Stimulated activated naive CD4-positive, alpha-beta T cell treated with Interleukin-2 at 50 U/mL for 16 hours (primary cell): ENCODE data around the gene ATP6V1G1.
"Not testable (repeated sequence)": the region's sequence is repeated elsewhere in the genome, so short reads cannot be mapped to it uniquely, and the experiment has no call there.

Experiments
- DNase-seq: peaks from one replicate; lab custom pipeline; 2025; lab: John Stamatoyannopoulos, UW

Gene ATP6V1G1

DNA sequence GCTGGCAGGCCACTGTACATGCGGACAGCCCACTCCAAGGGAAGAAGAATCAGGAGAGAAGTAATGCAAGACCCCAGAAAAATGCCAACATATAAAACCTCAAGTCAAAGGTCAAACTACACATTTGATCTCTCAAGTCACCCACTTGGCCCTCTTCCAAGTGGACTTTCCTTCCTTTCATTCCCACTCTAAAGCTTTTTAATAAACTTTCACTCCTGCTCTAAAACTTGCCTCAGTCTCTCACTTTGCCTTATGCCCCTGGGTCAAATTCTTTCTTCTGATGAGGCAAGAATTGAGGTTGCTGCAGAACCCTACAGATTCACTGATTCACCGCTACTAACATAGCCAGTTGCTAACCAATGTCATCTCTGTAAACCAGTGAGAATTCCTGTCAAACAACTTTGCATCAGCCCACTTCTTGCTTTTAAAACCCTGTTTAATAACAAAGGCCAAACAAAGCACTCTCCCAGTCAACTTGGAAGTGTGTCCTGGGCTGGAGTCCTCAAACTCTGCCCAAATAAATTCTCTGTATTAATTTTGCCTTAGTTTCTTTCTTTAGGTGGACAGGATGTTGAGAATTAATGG, 6.9 kb upstream of the ATP6V1G1 start:
- DNase-seq, result no peak

DNA sequence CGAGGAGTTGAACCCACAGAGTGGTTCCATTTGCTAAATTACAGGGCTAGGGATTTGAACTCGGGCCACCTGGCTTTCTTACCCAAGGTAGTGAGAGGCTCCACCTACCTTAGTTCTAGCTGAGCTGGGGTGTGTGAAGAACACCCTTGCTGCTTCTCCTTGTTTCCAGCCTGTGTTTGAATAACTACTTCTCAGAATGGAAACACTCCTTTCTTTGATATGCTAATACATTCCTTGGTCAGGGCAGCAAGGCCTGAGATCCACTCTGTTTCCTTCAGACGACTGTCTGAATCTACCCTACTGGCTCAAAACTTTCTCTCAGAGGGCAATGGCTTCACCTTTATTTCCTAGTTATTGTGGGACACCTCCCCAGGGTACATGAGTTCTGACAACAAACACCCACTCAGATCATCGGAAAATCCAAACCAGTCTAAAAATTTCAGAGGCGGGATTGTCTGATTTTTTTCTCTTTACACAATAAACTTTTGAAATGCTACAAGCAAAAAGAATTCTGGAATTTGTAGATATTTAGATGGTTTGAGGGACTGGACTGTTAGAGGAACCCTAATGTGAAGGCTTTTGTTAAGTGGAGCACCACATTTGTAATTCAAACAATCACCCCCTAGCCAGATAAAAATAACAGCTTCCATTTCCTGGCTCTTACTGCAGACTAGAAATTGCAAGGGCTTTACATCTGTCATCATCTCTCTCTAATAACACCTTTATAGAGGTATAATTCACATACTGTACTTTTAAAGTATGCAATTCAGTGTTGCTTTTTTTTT, 4.0 kb upstream of the ATP6V1G1 start:
- no peak for DNase-seq

DNA sequence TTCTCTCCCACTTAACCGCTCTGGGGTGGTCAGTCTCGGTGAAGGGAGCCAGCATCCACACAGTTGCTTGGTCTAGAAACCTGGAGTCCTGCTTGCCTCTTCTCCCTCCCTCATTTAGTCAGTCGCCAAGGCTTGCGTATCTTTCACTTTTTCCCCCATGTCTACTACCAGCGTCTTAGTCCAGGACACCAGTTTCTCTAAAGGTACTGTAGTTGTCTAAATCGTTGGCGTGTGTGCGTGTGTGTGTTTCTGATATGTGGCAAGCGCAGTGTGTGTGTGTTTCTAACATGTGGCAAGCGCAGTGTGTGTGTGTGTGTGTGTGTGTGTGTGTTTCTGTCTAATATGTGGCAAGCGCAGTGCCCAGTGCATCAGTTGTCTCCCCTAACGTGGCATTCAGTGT, 641 bp downstream of the ATP6V1G1 start:
- DNase-seq, result peak; percentile 7

DNA sequence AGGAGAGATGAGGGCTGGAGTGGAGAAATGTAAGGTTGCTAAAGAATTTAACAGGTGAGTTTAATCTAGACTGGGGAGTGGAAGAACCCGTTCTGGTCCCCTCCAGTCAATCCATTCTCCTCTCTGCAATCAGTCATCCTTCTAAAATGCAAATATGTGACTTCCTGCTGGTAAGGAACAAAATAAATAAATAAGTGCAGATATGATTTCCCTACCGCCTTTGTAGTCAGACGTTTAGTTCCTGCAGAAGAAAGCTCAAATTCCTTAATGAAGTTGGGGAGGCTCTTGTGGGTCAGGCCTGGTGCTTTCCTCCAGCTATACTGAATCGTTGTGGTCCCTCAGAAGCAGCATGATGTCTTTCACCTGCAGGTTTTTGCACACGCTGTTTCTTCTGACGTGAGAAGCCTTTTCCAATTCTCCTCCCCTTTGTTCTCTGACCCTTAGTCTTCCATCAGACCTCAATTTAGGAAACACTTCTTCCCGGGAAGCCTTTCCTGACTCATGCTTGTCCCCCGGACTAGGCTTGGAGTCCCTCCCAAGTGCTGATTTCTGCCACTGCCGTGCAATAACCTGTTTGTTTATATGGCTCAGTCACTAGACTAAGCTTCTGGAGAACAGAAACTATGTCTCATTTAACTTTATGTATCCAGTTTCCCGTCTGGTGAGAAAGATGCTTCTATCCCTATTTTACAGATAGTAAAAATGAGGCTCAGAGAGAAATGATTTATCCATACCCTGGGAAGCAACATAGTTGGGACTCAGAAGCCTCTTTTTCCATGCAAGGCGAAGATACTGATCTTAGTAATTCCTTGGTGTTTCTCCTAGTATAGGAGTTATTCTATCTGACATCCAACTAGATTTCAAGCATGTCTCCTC, 1.3 kb downstream of the ATP6V1G1 start:
- DNase-seq, result no peak

DNA sequence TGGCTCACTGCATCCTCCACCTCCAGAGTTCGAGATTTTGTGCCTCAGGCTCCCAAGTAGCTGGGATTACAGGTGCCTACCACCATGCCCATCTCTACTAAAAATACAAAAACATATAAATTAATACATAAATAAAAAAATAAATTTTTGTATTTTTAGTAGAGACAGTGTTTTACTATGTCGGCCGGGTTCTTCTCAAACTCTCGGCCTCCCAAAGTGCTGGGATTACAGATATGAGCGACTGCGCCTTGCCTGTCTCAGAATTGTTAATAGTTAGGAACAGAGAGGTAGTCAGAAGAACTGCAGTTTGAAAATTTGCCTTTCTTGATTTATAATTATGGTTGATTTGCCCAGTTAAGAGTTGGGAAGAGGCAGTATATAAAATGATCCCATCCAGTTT, 2.8 kb downstream of the ATP6V1G1 start:
- no peak for DNase-seq

DNA sequence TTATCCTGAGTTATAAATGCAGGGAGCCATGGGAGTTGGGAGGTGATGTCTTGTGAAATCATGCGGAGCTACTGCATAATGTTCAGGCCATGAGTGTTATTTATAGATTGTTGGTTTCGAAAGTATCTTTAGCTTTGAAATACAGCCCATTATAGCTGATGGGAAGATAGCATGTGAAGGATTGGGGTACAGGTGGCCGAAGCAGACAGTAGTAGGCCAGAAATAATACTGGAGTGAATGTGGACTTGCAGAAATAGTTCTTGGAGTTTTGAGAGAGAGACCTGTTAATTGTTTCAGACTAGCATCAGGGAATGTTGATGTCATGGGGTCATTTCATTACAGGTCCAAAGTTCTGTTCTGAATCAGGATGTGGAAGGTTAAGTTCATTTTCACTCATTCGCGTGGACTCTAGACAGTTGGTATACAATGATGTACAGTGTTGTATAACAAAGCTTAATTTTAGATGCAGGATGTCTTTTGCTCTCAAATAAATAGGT, 3.8 kb downstream of the ATP6V1G1 start:
- DNase-seq, result no peak

DNA sequence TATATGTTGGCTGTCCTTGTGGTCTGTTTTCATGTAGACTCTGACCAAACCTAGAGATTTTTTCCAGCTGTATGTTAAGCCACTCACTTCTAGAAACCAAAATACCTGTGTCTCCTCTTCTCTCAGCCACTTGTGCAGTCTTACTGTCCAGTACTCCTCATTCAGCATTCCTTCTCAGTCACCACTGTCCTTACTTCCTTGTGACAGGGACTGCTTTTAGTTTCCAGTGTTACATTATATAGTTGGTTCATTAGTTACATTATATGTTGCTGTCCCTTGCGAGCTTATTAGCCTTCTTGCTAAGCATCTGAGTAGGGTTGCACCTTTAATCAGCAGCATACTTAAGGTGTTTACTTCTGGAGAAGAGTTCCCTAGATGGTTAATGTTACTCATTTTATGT, 4.3 kb downstream of the ATP6V1G1 start:
- DNase-seq, result no peak

DNA sequence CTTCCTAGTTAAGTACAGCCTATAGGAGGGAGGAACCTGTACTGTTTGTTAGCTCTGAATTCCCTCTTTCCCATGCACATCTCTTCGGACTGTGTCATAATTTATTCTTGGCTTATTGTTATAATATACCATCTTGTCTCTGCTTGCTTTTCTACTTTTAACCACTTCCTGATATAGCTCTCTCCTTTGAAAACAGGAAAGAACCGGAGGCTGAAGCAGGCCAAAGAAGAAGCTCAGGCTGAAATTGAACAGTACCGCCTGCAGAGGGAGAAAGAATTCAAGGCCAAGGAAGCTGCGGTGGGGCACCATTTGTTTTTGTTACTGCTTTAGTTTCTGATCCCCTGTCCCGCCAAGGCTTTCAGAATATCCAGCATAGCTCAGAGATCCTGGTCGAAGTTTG, 4.8 kb downstream of the ATP6V1G1 start:
- peak; percentile 9 for DNase-seq

DNA sequence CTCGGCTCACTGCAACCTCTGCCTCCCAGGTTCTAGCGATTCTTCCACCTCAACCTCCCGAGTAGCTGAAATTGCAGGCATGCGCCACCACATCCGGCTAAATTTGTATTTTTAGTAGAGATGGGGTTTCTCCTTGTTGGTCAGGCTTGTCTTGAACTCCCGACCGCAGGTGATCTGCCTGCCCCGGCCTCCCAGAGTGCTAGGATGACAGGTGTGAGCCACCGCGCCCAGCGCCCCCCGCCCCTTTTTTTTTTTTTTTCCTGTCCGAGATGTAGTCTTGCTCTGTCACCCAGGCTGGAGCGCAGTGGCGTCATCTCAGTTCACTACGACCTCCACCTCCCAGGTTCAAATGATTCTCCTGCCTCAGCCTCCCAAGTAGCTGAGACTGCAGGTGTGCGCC, 6.6 kb downstream of the ATP6V1G1 start:
- DNase-seq, result no peak

DNA sequence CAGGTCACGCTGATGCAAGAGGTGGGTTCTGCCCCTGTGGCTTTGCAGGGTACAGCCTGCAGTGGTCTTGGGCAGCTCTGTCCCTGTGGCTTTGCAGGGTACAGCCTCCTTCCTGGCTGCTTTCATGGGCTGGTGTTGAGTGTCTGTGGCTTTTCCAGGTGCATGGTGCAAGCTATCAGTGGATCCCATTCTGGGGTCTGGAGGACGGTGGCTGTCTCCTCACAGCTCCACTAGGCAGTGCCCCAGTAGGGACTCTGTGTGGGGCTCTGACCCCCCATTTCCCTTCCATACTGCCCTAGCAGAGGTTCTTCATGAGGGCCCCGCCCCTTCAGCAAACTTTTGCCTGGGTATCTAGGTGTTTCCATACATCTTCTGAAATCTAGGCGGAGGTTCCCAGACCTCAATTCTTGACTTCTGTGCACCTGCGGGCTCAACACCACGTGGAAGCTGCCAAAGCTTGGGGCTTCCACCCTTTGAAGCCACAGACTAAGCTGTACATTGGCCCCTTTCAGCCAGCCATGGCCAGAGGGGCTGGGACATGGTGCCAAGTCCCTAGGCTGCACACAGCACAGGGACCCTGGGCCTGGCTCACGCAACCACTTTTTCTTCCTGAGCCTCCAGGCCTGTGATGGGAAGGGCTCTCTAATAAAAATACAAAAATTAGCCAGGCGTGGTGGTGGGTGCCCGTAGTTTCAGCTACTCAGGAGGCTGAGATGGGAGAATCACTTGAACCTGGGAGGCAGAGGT, 13.1 kb downstream of the ATP6V1G1 start:
- DNase-seq, result not testable (repeated sequence)

DNA sequence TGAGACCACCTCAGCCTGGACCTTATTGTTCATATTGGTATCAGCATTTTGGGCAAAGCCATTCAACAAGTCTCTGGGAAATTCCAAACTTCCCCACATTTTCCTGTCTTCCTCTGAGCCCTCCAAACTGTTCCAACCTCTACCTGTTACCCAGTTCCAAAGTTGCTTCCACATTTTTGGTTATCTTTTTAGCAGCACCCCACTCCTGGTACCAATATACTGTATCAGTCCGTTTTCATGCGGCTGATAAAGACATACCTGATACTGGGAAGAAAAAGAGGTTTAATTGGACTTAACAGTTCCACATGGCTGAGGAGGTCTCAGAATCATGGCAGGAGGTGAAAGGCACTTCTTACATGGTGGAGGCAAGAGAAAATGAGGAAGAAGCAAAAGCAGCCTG, 14.2 kb downstream of the ATP6V1G1 start:
- DNase-seq, result not testable (repeated sequence)

DNA sequence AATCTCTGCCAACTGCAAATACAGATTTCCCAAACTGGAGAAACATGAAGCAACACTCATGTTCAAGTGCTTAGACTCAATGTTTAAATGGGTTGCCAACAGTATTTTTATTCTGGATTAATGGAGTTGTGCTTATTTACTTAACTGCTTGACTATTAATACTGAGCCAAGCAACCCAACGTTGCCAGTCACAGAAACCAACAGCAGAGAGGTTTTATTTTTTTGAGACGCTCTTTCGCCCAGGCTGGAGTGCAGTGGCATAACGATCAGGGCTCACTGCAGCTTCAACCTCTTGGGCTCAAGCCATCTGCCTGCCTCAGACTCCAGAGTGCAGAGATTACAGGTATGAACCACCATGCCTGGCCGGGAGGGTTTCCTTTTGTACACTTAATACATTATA, 15.1 kb downstream of the ATP6V1G1 start:
- no peak for DNase-seq

DNA sequence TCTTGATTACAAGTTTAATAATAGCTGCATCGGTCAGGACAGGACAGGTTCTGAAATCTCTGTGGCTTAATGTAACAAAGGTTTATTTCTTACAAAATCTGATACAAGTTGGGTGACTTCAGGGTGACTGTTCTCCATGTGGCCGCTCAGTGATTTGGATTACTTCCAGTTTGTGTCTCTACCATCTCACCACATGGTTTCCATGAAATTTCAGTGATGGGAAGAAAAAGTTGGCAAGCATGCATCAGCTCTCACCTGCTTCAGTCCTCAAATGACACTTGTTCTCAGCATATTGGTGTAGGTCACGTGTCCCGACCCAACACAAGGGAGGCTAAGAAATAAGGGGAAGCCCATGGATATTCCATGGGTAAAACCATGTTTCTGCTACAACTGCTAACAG, 15.7 kb downstream of the ATP6V1G1 start:
- DNase-seq, result no peak

DNA sequence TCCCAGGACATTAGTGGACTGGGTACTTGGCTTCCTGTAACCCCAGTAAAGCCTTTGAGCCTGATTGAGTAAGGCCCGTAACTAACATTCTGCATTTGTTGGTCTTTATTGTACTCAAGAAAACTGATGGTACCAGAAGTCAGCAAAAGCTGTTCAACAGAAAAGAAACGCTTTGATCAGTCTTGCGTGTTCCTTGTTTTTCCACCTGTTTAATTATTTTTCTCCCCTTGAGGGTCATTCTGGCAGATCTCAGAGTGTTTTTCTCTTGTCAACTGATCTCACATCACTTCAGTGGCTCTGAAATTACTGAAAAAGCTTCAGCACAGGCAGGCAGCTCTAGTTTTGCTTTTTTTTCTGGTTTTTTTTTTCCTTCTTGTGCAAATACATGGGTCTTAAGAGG, 17.4 kb downstream of the ATP6V1G1 start:
- no peak for DNase-seq

DNA sequence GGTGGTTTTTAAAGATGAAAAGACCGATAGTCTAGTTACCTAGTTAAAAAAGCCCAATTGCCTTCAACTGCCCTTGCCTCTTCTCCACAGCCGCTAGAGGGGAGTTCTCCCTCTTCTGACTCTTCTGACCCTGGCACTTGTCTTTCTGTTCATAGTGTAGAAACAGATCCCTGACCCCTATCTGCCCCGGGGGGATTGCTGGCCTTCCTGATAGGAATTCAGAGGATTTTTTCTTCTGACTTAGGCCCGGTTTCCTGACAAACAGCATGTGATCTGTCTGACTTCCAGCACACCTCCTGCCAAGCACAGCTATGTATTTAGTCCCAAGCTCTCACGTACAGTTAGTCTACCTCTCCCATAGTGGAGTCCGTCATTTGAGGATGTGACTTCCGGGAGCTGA, 18.5 kb downstream of the ATP6V1G1 start:
- no peak for DNase-seq

DNA sequence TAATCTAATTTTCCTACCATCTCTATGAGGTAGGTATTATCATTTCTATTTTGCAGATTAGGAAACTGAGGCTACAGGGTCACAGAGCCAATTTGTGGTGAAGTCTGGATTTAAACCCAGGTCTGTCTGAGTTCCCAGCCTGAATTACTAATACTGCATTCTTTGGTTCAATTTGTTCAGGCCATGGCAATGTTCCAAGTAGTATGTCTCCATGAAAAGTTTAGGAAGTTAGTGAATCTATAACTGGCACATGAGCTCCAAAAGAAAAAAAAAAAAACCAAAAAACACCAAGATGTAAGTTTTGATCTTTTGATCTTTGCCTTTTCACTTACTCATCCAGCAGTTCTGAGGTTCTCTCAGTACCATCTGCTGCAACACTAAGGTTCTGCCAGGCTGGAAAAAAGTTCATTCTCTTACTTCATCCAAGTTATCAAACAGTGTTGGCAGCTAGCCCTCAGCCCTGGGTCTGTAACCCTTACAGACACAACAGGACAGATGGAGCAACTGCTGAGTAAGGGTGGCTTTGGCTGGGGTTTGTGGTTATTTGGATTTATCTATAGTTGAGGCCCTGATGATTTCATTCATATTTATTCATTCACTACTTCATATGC, 19.1 kb downstream of the ATP6V1G1 start:
- no peak for DNase-seq

DNA sequence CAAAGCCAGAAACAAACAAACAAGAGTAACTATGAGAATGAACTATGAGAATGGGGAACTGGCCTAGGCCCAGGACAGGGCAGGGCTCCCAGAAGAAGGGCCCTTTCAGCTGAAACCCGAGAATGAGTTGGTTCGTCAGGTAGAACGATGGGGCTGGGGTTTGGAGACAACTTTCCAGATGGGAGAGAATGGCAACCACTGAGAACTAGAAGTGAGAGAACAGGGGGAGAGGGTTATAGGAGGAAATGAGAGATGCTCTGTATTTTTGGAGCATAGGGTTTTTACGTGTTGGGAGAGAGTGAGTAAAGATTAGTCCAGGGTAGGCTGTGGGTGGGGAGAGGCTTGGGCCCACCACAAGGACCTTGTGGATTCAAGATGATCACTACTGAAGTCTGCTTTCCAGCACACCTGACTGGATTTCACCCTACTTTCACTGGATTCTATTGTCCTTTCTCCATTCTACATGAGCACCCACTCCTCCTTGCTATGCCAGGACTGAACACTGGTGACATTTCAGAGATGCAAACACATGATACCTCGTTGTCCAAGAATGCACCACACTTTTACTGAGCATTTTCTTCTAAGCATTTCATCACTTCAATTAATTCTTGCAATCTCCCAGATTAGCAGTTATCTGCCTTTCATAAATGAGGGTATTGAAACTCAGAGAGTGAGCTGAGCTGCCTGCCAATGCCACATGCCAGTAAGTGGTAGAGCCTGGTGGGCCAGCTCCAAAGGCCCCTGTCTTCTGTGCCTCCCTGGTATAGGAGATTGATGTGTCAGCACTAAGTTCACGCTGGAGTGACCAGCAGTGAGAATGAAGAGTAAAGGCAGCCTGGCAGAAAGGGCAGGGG, 20.3 kb downstream of the ATP6V1G1 start:
- DNase-seq, result no peak

DNA sequence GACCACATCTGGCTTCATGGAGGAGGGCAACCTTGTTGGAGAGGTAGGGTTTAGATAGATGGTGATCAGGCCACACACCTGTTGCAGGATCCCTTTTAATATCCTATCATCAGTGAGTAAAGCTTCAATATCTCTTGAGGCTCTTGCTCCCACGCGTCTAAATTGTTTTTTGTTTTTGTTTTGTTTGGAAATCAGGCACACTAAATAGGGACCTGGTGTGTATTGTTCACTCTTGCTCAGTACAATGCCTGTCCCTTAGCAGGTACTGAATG, 20.9 kb downstream of the ATP6V1G1 start:
- no peak for DNase-seq

DNA sequence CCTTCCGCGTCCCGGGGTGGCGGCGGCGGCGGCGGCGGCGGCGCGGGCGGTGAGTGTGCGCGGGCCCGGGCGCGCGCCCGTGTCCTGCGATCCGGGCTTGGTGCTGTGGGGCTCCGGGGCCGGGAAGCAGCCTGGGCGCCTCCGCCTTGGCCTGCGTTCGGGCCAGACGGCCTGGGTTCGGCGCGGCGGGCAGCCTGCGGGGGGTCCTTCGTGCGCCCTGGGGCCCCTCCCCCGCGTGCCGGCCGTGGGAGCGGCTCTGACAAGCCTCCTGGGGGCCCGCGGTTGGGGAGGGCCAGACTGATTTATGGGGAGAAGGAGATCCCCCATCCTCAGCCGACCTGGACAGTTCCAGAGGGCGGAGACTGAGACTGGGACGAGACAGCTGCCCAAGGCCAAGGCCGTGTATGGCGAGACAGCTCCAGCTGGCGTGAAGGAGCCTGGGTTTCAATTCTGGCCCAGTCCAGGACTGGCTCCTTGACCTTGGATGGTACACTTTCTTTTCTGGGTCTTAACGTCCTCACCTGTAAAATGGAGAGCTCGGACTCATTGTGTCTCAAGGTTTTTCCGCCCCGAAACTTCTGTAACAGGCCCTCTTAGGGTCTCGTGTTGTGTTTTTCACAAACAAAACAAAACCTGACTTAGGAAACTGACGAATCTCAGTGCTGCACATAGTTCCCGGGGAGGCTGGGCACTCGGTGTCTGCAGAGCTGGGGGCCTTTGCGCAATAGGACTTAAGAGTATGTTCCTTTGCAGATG, 24.1 kb downstream of the ATP6V1G1 start:
- peak; percentile 54 for DNase-seq

DNA sequence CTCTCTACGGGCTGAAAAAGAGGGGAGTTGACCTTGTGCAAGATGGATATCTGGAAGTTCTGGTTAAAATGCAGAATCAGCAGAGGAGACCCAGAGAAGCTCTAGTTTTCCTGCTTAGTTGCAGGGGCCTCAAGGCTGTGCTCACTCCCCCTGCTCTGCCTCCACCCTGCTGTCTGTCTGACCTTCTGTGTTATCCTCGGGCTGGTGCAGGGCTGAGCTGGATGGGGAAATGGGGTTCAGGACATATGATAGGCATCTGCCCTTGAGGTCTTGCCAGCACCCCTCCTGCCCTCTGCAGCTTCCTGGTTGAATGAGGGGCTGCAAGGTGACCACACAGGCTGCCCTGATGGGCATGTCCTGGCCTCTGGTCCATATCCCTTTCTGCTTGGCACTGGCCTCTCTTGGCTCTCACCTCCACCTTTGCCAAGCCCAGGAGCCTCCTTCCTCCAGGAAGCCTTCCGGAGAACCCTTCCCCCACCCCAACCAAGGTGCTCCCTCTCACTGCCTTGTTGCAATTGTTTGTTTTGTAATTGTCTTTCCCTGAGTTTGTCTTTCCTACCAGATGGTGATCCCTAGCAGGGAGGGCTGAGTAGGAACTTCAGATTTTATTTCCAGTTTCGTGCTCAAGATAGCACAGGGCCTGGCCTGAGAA, 24.8 kb downstream of the ATP6V1G1 start:
- no peak for DNase-seq
